ENCODE measurements around the gene MPC1L.

GRCh38 chrX:40573763-40574162 is 49.5 kb upstream of the MPC1L start:
- TF ChIP-seq SUZ12 (IDR thresholded peaks at IDR 0.05; ENCODE audit: extremely low read depth, insufficient read depth, insufficient read length) (no peak), YY1 (IDR thresholded peaks at IDR 0.05; ENCODE audit: insufficient read depth, insufficient read length) (no peak), ZNF274 (IDR thresholded peaks at IDR 0.05; ENCODE audit: low read depth, low read length) (no peak)
